GM21360 (cell line): ENCODE measurements around the gene MADD.

ENCODE experiments used
- ATAC-seq: cut with Tn5 transposase; IDR thresholded peaks from one replicate; pipeline ENCODE4 v1.9.1; 2021; ENCODE audit warnings: mild to moderate bottlenecking, moderate library complexity; ENCODE audit not compliant: unreplicated experiment

MADD gene

DNA sequence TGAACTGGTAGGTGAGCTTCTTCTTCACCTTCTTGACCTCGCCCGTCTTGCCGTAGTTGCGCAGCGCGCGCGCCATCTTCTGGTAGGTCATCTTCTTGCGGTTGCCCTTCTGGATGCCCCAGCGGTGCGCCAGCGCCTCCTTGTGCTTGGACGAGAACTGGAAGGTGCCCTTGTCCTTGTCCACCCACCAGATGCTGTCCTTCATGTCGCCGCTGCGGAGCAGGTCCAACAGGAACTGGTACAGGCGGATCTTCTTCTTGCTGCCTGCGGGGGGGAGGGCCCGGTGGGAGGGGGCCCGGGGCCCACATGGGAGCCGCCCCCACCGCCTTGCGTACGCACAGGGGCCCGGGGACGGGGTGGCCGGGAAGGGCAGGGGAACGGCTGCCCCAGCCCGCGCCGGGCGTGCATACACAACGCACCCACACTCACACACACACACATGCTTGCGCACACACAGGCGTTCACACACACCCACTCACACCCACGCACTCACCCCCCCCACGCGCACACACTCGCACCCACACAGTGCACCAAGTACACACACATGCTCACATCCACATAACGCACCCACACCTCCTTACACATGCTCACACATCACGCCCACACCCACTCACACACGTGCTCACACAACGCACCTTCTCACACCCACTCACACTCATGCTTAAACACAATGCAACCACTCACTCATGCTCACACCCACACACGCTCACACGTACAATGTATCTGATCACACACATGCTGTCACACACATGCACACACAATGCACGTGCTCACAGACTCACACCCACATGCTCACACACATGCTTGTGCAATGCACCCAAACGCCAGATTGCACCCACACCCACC, 85.6 kb downstream of the MADD start:
- no peak for ATAC-seq

DNA sequence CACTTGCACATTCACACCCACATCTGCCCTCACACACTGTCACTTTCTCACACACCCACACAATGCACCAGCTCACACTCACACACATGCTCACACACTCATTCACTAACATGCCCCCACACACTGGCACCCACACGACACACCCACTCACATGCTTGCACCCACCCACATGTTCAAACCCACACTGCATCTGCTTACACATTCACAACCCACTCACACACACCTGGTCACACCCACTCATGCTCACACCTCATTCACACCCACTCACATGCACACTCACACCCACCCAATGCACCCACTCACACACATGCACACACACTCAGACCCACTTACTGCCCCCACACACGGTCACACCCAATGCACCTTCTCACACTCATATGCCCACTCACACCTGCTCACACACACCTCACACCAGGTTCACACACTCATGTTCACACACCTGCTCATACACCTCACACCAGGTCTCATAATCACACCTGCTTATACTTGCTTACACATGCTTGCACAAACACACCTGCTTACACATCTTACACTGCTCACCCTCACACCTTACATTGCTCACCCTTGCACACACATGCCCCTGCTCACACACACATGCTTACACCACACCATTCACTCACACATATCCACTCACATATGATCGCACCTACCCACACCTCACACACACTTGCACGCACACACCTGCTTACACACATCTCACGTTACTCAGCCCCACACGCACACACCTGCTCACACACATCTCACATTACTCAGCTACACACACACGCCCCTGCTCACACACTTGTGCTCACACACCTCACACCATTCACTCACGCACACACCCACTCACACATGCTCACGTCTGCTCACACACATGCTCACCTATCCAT, 86.4 kb downstream of the MADD start:
- no peak for ATAC-seq

DNA sequence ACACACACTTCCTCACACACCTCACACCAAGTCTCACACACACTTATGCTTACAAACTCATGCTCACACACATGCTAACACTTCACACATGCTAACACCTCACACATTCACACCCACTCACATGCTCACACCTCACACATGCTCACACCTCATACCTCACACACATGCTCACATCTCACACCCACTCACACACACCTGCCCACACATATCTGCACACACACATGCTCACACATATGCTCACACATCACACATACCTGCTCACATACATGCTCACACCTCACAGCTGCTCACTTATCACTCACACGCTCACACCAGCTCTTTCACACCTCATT, 87.0 kb downstream of the MADD start:
- ATAC-seq: no peak

DNA sequence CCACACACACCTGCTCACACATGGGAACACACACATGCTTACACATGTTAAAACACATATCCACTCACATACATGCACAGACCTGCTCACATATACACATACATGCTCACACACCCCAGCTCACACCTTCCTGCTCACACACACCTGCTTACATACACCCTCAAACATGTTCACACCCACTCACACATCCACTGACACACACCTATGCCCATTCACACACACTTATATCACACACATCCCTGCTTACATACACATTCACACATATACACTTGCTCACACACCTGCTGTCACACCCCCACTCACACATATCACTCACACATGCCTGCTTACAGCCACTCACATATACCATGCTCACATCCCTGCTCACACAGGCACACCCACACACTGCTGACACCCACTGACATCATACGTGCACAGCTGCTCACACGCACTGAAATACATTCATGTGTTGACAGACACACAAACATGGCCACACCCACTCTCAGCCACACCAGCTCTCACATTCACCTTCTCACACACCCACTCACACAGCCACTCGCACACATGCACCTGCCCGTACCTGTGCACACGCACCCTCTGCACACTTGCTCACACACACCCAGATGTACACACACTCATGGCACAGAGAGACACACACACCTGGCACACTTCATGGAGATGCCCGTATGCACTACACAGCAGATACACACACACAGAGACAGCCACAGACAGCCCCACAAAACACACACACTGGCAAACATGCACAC, 88.2 kb downstream of the MADD start:
- ATAC-seq: no peak

DNA sequence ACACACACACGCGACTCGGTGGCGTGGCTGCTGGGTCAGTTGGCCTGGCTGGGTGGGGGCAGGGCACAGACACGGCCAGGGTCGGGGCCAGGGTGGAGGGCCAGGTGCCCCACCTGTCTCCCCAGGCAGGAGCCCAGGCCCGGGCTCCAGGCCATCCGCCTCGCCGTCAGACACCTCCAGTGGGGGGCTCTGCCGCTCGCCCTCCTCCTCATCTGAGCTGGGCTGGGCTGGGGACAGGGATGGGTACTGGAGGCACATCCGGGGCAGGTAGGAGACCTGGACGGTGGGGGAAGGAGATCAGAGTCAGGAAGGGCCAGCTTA, 88.8 kb downstream of the MADD start:
- ATAC-seq: no peak

GRCh38 chr11:47359162-47359561, 89.2 kb downstream of the MADD start:
- no peak for ATAC-seq

DNA sequence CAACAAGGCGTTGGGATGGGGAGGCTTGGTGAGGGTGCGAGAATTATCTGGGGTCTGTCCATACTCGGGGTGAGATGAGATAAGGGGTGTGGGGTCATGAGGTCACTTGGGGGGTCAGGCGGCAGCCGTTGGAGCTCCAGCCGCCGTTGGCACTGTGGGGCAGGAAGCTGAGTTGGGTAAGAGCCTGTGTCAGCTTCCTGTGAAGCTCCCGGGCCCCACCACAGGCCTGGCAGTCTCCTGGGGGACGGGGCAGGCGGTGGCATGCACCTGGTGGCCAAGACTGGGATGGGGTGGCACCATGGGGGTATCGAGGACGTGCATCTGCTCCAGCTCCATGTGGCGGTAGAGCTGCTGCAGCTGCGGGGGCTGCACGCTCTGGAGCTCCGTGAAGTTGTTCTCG, 89.7 kb downstream of the MADD start:
- ATAC-seq: no peak

- no peak for ATAC-seq
Observed at GRCh38 chr11:47360341-47360740, 90.4 kb downstream of the MADD start.

GRCh38 chr11:47361419-47361818, 91.5 kb downstream of the MADD start:
- ATAC-seq: no peak

DNA sequence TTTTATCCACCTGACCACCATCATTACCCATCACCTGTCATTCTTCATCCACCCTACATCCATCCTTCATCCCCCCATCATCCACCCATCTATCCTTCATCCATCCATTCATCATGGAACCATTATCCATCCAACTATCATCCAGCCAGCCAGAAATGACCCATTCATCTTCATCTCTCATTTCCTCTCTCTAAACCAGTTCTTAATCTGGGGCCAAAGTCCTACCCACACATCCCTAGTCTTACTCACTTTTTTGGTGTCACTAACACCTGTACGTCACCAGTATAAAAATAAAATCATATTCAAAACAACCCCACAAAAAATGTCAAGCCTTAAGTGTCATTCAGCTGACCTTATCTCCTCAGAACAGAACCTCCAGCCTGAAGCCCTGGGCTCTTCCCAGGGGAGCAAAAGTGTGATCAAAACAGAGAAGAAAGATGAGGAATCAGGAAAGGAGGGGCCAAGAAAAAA, 96.1 kb downstream of the MADD start:
- no peak for ATAC-seq

DNA sequence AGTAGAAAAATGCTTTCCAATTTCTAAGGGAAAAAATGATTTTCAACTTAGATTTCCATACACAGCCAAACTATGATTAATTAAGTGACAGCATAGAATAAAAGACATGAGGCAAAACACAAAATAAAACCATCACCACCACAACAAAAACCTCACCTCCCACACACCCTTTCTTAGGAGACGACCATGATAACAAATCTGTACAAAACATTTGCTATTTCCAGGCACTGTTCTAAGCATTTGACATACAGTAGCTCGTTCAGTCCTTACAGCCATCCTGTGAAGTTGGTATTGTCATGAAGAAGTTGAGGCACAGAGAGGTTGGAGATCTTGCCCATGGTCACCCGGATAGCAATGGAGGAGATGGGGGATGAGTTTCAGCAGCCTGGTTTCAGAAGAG, 99.7 kb downstream of the MADD start:
- ATAC-seq: no peak

GRCh38 chr11:47372422-47372821, 102.5 kb downstream of the MADD start:
- ATAC-seq: no peak

- peak; percentile 29 for ATAC-seq
Observed at GRCh38 chr11:47373876-47374719, 104.2 kb downstream of the MADD start.

GRCh38 chr11:47374720-47375019, 104.7 kb downstream of the MADD start:
- no peak for ATAC-seq

- ATAC-seq: no peak
Observed at GRCh38 chr11:47375020-47375419, 105.1 kb downstream of the MADD start.

- ATAC-seq: no peak
Observed at GRCh38 chr11:47375546-47376085, 105.7 kb downstream of the MADD start.

DNA sequence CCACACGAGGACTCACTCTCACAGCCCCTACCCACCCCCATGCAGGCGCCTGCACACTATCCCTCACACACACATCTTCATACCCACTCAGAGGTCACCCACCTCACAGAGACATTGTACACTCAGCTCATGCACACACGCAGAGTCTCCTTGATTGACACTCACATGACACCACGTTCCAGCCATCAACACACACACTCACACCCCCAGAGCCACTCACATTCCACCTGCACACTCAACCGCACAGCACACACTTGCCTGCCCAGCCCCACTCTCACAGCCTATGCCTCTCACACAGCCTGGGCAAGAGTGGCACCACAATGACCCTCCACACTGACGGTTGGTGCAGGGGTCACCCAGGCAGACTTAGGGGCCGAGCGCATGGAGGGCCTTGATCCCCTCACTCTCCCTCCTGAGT, 106.2 kb downstream of the MADD start:
- no peak for ATAC-seq

- no peak for ATAC-seq
Observed at GRCh38 chr11:47376525-47377371, 106.8 kb downstream of the MADD start.

DNA sequence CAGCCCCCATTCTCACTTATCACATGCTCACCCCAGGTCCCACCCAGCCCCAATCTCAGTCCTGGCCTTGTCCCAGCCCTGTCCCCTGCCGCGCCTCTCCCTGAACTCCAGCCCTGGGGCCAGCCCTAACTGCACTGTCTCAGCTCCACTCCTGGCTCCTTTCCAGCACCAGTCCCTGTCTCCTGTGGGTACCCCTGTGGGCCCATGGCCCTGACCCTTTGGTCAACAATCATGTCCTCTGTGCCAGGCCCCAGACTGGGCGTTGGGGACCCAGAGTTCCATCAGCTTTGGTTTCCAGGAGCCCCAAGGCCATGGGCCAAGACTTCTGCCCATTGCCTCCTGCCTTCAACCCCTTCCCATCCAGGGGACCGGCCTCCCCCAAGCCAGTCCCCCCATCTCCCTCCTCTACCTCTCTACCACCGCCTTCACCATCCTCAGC, 107.7 kb downstream of the MADD start:
- ATAC-seq: peak; percentile 2
